Activated CD4-positive, alpha-beta T cell treated with anti-CD3 and anti-CD28 coated beads for 24 hours (primary cell): Measurements from ENCODE around the gene CLRN1.
"Not testable (repeated sequence)": the region's sequence is repeated elsewhere in the genome, so short reads cannot be mapped to it uniquely, and the experiment has no call there.

Experiments
- DNase-seq, 2 donors: peaks; one replicate each; pipeline ENCODE4 v3.0.0-alpha.2; 2020; ENCODE audit warnings: low read depth in 2 of 2

CLRN1 gene, protein sequence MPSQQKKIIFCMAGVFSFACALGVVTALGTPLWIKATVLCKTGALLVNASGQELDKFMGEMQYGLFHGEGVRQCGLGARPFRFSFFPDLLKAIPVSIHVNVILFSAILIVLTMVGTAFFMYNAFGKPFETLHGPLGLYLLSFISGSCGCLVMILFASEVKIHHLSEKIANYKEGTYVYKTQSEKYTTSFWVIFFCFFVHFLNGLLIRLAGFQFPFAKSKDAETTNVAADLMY

DNA sequence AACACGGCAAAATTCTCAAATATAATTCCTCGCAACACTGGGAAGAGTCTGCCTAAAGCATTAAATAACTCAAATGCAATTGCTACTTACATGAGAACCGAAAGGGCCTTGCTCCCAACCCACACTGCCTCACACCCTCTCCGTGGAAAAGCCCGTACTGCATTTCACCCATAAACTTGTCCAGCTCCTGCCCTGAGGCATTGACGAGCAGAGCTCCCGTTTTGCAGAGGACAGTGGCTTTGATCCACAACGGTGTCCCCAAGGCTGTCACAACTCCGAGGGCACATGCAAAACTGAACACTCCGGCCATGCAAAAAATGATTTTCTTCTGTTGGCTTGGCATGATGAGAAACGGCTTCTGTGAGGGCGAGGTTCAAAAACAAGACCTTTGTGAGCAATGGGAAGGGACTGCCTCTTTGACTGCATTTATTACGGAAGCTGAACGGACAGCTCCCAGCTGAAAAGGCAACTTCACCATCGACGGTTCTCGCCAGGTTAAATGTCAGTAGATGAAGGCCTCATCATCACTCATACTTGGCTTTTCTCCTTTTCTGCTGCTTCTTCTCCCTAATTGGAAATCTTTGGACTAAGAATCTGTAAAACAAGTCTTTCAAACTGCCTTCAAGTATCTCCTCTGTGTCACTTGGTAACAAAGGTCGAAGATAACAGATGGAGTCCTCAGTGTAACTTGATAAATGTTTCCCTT lies at the start of gene CLRN1:
Gene CLRN1 (minus strand): TSS at position 362 of the 706 bp plus-strand sequence. CDS start 19 bp downstream, at position 343.
- DNase-seq: no peak

DNA sequence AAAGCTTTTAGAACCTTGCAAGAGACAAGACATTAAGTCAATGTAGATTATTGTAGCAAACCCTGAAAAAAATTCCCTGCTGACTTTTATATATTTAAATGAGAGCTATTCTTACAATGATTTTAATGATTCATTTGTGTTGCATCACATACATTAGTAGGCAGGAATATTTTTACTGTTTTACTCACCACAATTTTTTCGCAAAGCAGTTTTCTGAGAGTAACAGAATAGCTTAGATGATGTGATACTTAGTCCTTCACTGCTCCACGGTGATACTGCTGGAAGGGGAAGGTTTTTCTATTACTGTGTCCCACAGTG lies 43.9 kb upstream of the CLRN1 start:
- no peak for DNase-seq

DNA sequence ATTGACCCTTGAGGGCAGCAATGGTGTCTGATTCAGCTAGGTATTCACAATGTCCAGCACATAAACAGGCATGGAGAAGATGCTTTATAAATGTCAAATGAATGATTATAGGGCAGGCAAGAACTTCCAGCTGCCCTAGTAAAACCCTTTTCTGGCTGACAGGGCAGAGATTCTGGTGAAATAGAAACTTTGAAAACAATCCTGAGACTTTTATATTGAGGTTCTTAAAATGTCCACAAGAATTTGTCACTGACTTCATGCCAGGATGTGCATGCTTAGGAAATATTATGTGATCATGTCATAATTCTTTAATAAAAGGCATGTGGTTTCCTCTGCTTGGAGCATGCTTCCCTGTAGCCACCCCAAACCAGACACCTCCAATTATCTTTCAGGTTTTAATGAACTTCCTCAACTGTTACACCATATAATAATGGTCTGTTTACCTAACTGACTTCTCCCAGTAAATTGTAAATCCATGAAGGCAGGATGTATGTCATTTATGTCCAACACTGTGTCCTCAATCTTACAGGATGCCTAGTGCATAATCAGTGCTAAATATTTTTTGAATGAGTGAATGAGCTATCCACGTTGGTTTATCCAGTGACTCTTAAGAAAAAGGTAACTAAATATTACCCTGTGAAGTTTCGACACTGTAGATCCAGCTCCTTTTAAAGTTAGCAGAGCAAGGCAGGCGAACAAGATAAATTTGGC lies 43.4 kb upstream of the CLRN1 start:
- DNase-seq: no peak

DNA sequence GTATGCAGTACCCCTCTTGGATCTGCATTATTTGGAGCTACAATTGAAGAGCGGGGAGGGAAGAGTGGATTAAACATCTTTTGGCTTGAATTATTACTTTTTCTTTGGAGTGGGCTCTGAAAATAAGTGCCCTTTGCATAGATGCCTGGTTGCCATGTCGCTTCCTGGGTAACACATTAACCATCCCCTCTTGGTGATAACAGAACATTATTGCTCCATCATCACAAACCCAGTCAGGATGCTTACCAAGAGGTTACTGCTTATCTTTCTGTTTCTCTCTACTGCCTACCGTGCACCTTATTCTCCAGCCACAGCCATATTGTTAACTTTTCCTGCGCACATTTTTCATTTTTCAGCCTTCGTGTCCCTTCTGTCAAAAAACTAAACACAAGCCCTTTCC lies 42.7 kb upstream of the CLRN1 start:
- DNase-seq: no peak

DNA sequence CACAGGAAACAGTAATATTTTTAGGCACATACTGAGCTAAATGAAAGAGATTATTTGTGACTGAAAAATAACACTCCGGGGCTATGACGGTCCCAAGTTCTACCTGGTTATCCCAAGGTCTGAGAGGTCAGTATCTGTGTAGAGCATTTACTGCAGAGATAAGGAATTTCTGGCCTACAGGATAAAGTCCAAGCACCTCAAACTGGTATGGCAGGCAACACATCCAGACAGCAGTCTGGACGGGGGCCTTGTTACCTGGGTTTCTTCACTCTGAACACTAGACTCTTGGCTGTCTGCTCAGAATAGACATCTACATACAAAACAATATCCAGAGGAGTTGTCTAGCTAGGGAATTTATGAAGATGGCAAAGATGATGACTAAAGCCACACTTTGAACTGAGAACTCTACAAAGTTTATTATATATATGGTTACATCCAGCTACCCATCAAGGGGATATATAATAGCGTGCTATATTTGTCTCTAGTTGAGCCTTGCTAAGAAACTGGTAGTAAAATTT lies 42.0 kb upstream of the CLRN1 start:
- DNase-seq: no peak

DNA sequence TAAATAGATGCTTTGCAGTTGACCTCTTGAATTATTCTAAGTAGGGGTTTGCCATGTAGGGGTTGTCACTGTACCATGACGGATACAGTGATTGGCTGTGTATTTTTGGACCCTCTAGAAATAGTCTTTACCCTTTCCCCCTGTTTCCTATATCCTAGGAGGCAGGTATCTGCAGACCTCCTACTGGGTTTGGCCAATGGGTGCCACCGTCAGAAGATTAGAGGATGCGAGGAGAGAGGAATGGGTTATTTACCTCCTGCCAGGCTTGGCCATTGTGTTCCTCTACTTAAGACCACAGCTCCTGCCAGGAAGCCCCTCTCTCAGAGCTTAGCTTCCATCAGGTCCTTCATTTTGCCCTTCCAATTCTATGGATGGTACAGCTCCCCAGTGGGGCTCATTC lies 40.2 kb upstream of the CLRN1 start:
- no peak for DNase-seq

DNA sequence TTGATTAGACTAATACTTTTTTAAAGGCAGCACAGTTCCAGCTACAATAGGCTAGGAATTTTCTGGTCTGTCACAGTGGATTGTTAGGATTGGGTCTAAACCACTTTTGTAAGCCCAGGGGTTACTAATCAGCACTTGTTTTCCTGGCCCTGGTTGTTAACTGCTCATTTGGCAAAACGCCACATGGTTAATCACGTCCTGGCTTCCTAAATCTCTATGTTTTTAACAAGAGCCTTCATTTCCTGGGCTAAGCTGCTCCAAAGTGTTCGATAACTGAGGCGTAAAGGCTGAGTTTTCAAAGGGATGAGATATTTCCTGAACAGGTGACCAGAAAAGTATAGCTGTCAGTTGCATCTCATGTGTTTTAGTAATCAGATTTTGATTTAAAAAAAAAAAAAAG lies 38.9 kb upstream of the CLRN1 start:
- DNase-seq: no peak

DNA sequence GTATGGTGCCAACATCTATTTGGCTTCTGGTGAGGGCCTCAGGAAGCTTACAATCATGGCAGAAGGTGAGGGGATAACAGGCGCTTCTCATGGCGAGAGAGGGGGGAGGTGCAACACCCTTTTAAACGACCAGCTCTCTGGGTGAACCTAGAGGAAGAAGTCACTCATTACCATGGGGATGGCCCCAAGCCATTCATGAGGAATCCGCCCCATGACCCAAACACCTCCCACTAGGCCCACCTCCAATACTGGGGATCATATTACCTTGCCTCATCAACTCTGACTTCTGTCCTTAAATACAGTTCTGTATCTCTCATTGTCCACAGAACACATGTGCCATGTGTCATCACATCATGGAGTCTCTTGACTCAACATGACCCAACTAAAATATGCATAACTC lies 37.5 kb upstream of the CLRN1 start:
- DNase-seq: no peak

DNA sequence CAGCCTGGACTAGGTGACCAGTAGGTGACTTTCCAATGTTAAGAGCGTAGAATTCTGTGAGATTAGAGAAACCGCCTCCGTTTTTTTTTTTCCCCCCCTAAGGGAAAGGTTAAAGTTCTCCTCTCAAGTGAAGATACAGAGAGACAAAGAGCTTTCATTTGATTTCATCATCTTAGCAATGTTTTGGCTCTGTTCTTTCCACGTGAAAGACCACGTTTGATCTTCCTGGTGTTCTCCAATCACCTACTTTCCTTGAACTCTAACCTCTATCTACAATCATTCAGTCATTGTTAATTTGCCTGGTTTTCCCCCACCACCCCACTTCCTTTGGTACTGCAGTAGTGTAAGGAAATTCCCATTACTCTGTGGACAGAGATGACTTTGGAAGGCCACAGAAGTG lies 36.9 kb upstream of the CLRN1 start:
- no peak for DNase-seq

DNA sequence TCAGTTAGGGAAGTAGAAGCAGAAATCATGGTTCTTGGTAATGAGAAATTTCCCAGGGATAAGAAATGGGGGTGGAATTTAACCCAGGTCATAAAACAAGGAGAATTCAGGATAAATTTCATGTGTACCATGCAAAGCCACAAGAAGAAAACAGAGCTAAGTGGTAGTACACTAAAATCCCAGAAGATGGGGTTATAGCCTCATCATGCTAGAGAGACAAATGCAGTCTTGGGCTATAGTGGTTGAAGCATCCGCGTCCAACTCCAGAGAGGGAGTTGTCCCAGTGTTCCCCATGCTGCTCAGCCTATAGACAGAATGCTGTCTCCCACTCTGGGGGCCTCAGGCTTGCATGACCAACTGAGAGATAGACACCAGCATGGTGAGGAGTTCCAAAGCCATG lies 36.2 kb upstream of the CLRN1 start:
- DNase-seq: no peak

DNA sequence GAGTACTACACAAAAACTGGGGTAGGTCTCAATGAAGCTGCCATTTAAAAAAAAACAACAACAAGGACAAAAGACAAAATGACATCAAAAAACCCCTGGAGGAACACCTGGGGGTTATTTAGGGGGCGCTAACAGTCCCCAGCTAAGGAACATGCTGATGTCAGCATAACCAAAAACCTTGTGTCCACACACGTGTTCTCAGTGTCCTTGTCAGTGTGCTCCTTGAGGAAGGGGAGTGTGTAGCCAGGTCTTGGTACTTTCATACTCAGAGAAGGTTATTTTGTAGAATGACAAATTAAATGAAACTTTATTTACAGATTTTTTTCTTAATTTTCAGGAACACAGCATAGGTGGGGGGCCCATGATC lies 31.2 kb upstream of the CLRN1 start:
- no peak for DNase-seq

DNA sequence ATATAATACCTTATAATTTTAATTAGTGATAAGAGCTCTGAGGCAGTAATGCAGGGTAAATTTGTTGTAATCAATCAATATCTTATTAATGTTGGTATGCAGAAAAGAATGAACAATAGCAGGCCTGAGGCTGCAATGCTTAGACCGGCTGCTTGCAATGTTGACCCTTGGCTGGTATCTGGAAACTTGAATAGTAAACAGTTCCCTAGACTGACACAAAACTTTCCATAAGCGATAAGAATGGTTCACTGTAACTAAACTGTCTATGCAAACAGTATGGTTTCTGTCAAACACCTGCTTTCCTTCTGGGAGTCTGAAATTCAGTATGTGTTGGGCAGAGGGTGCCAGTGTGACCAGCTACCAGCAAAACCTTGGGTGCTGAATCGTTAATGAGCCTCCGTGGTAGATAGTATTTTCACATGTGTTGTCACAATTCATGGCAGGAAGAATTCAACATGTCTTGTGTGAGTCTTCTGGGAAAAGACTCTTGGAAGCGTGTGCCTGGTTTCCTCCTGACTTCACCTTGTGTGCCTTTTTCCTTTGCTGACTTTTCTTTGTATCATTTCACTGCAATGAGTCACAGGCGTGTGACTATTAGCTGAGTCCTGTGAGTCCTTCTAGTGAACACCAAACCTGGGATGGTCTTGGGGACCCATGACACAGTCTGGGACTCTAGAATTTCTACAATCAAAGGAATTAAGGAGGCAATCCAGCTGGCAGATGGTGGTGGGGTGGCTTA lies 30.7 kb upstream of the CLRN1 start:
- no peak for DNase-seq

DNA sequence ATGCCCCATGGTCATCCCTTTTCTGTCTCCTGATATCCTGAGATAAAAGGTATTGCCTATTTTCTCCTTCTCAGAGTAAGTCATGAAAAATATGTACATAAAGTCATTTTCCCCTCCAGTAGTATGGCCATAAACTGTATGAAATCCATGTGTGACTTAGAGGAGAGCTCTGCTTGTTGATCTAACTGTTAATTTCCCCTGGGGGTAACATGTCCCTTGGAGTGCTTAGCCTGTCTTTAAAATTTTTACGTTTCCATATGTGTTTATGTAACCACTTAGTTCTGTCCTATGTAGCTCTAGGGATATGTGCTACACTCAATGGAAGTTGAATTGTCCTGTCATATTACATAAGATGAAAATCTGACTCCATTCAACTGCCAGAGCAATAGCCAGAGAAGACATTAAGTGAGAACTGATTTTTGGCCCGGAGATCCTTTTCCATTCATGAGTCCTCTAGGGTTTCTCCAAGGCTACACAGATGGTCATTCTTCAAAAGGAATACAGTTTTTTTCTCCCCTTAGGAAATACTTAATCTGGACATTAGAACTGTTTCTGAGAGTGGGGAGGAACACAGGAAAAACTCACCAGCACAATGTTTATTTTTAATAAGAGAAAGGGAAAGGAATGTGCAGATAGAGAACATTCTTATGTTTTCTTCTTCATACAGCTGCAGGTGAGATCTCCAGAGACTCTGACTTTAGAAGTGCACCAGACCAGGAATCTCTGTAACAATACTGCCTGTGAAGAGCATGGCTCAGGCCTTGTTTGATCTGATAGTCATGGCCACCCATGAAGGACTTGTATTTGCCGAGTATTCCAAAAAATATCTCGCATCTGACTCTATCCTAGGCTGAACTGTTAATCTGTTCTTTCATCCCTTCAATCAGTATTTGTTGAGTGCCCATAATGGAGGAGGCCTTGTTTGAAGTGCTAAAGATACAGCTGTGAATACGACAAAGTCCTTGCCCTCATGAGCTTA lies 29.8 kb upstream of the CLRN1 start:
- no peak for DNase-seq

DNA sequence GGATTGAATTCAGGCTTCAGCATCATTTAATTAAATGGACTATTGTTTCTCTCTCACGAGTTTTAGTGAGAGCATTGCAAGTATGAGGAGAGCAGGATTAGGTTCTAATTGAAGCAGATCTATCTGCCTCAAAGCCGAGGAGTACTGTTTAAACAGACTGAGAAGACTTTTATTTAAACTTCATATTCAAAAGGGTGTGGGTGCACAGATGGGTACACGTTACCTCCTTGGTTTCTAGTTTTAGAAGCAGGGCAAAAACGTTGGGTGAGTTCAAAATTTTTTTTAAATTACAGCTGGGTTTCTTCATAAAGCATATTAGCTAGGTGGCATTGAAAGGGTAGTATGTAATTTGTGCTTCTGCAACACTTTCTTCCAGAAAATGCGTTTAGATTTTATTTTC lies 26.5 kb upstream of the CLRN1 start:
- DNase-seq: no peak

DNA sequence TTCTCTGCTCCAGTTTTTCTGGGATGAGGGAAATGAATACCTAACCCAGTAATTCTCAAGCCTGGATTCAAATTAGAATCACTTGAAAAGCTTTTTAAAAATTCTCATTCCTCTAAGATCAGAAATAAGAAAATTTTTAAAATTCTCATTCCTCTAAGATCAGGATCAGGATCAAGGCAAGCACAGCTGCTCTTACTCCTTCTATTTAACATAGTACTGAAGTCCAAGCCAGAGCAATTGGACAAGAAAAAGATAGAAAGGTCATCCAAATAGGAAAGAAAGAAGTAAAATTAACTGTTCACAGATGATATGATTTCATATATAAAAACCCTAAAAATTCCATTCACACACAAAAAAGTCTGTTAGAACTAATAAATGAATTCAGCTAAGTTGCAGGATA lies 24.2 kb upstream of the CLRN1 start:
- no peak for DNase-seq

DNA sequence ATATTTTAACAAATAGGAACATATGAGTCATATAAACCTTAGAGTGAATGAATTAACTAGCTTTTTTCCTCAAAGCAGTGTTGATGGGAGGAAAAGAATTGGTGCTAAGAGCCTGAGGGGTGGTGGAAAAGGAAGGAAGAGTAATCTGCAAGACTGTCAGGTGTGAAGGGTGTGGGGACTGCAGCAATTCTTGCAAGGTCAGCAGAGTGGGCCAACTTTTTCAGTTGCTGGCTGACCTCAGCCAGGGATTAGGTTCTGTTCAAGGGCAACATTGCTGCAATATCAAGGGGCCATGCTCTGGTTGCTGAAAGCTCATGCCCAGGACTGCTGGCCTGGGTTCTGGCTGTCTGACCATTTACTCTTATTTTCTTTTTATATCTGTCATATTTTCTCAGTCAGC lies 23.0 kb upstream of the CLRN1 start:
- DNase-seq: no peak

DNA sequence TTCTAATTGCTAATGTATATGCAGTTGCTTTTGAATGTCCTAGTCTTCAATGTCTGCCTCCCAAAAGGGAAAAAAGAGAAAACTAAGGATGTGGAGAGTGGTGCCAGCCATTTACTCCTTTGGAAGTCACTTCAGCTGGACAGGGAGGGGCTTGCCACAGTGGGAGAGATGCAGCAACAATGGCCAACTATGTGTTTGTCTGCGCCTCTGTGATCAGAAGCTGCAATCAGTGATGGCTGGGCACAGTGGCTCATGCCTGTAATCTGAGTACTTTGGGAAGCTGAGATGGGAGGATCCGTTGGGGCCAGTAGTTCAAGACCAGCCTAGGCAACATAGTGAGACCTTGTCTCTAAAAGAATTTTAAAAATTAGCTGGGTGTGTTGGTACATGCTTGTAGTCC lies 16.7 kb upstream of the CLRN1 start:
- DNase-seq: no peak

DNA sequence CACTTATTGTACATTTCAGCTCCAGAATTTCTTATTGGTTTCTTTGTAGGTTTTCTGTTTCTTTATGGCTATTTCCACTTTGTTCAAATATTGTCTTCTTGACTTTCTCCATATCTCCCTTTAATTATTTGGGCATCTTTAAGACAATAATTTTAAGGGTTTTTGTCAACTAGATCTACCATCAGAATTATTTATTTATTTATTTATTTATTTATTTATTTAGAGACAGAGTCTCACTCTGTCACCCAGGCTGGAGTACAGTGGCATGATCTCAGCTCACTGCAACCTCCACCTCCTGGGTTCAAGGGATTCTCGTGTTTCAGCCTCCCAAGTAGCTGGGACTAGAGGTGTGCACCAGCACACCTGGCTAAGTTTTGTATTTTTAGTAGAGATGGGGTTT lies 15.9 kb upstream of the CLRN1 start:
- not testable (repeated sequence) for DNase-seq

DNA sequence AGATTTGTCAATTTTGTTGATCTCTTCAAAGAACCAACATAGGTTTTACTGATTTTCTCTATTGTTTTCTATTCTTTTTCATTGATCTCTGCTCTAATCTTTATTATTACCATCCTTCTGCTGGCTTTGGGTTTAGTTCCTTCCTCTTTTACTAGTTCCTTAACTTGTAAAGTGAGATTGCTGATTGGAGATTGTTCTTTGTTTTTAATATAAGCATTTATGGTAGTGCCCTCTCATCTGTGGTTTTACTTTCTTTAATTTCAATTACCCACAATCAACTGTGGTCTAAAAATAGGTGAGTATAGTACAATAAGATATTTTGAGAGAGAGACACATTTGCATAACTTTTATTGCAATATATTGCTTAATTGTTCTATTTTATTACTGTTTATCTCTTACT lies 13.2 kb upstream of the CLRN1 start:
- DNase-seq: no peak

DNA sequence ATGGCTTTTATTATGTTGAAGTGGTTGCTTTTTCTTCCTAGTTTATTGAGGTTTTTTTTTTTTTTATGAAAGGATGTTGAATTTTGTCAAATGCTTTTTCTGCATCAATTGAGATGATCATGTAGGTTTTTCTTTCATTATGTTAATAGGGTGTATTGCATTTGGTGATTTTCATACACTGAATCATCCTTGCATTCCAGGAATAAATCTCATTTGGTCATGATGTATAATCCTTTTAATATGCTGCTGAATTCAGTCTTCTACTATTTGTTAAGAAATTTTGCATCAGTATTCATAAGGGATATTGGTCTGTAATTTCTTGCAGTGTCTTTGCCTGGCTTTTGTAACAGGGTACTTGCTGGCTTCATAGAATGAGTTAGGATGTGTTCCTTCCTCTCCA lies 11.5 kb upstream of the CLRN1 start:
- DNase-seq: no peak

DNA sequence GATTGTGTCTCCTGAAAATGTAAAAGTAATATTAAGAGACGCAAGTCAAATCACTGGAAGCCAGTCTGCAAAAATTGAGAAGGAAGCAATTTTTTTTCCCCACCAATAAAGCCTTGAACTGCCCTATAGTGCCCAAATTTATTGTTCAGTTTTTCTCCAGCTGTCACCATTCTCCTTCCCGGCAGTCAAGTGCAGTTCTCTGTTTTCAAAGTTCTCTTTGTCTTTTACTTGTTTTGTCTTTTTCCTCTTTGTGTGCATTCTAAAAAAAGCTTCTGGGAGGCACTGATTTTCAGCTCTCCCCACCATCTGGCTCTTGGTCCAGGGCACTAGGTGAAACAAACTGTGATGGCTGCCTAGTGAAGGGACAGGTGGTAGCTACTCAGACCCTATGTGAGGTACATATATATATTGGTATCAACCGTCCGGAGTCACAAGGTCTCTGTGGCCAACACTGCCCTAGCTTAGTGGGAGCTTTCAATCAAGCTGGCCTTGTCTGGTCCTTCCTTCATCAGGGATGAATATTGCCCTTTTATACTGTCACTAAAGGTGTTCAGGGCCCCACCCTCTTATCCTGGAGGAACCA lies 6.1 kb upstream of the CLRN1 start:
- no peak for DNase-seq
